GM15510 (cell line): ENCODE data around the gene ZNF536.

Experiments used
- POLR2A ChIP-seq: IDR thresholded peaks from 3 replicates; pipeline ENCODE4 v1.6.1; 2011; ENCODE audit warnings: borderline replicate concordance; ENCODE audit not compliant: insufficient read length; ENCODE audit errors: extremely low read depth

The ZNF536 gene

GRCh38 chr19:30428092-30428680 lies 56.0 kb downstream of the ZNF536 start:
- no peak for TF ChIP-seq POLR2A

GRCh38 chr19:30428844-30429243 lies 56.7 kb downstream of the ZNF536 start:
- no peak for TF ChIP-seq POLR2A

- no peak for TF ChIP-seq POLR2A
These were observed 58.1 kb downstream of the ZNF536 start for GRCh38 chr19:30430206-30430734.

GRCh38 chr19:30431591-30431990 lies 59.4 kb downstream of the ZNF536 start:
- no peak for TF ChIP-seq POLR2A

- TF ChIP-seq POLR2A: no peak
These were observed 62.8 kb downstream of the ZNF536 start for GRCh38 chr19:30434797-30435594.

- no peak for TF ChIP-seq POLR2A
These were observed 65.7 kb downstream of the ZNF536 start for GRCh38 chr19:30437869-30438268.

GRCh38 chr19:30439310-30439709 lies 67.1 kb downstream of the ZNF536 start:
- TF ChIP-seq POLR2A: no peak

GRCh38 chr19:30441011-30441410 lies 68.8 kb downstream of the ZNF536 start:
- TF ChIP-seq POLR2A: no peak

- no peak for TF ChIP-seq POLR2A
These were observed 70.5 kb downstream of the ZNF536 start for GRCh38 chr19:30442674-30443073.

GRCh38 chr19:30443531-30444252 lies 71.5 kb downstream of the ZNF536 start:
- no peak for TF ChIP-seq POLR2A

- no peak for TF ChIP-seq POLR2A
These were observed 72.1 kb downstream of the ZNF536 start for GRCh38 chr19:30444253-30444671.

GRCh38 chr19:30444686-30445232 lies 72.6 kb downstream of the ZNF536 start:
- TF ChIP-seq POLR2A: no peak

GRCh38 chr19:30445385-30445784 lies 73.2 kb downstream of the ZNF536 start:
- TF ChIP-seq POLR2A: no peak

GRCh38 chr19:30446850-30447552 lies 74.8 kb downstream of the ZNF536 start:
- no peak for TF ChIP-seq POLR2A

- no peak for TF ChIP-seq POLR2A
These were observed 75.3 kb downstream of the ZNF536 start for GRCh38 chr19:30447553-30447870.

- no peak for TF ChIP-seq POLR2A
These were observed 76.3 kb downstream of the ZNF536 start for GRCh38 chr19:30448386-30449077.
